Measurements from ENCODE around the gene COQ5. TPM values are rescaled to one million over a fixed set of nuclear protein-coding genes. Genes with fewer than 3 reads are reported as not detected.

COQ5 gene
- total and polyA plus RNA-seq, 2 experiments from 2014 or later = 32.6 to 42.9 TPM

DNA sequence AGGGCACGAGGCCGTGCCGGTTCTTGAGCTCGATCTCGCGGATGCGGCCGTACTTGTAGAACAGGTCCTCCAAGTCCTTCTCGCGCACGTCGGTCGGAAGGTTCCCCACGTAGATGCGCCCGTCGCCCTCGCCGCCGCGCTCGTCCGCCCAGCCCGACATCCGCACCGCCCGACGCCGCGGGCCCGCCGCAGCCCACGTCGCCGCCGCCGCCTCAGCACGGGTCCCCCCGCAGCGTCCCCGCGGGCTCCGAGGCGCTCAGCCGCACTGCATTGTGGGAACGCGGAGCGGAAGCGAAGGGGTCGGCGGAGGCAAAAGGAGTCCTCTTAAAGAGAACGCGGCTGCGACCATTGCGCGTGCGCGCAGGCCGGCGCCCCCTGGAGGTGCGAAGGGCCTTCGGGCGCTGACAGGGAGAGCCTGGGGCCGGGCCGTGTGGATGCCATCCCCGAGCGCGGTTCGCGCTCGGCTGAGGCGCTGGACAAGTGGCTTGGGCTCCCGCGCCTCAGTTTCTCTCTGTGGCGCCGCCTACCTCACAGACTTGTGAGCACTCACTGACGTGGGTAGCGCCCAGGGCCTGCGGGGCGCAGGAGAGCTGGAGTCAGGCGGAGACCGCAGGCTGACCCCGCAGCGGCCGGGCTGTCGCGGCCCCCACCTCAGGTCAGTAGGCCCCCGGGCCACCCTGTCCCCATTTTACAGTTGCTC, 59.4 kb downstream of the COQ5 start, which contains the start of gene SRSF9:
Gene SRSF9, minus strand, starts transcription at position 299 of the 700 bp plus-strand sequence. Its CDS starts 139 bp downstream, at position 160.
- no peaks in the 10 kb centered on the region for H3K9me3 ChIP-seq (ENCODE audit: low read depth)
- H3K4me2 ChIP-seq (ENCODE audit: unreplicated experiment) = peak within 1 kb of the TSS; percentile 94
- H3K36me3 ChIP-seq (ENCODE audit: low read depth) = peaks cover 19% of the 10 kb centered on the region
- peak within 1 kb of the TSS; percentile 89 for H3K9ac ChIP-seq
- H3K27me3 ChIP-seq (replicated peaks; ENCODE audit: insufficient read depth) = no peaks in the 10 kb centered on the region
- peak within 1 kb of the TSS; percentile 97 for H2AFZ ChIP-seq
- TF ChIP-seq EZH2phosphoT487 (IDR thresholded peaks at IDR 0.05; ENCODE audit: insufficient read depth, low read depth) = no peak
- TF ChIP-seq EZH2 (IDR thresholded peaks at IDR 0.05; ENCODE audit: insufficient read depth, poor library complexity, severe bottlenecking) = no peak
- H3K4me3 ChIP-seq = peak within 1 kb of the TSS; percentile 92
- H3K79me2 ChIP-seq (ENCODE audit: insufficient read depth) = peaks cover 91% of the 10 kb centered on the region
- H3F3A ChIP-seq (ENCODE audit: insufficient read depth) = peaks cover 51% of the 10 kb centered on the region
- in situ Hi-C loops (cut with MboI) = no loop called here
- WGBS, 2 experiments (ENCODE audit: low coverage in 1 of 2, low lambda C conversion rate in 2 of 2, missing lambda C conversion rate in 2 of 2) = 1 to 2% methylated on average over 66 to 84 of the region's 88 CpGs
- H3K27ac ChIP-seq = peak within 1 kb of the TSS; percentile 79
- no peaks in the 10 kb centered on the region for H3K9me2 ChIP-seq (ENCODE audit: insufficient read depth)
- H4K20me1 ChIP-seq (ENCODE audit: insufficient read depth) = peaks cover 6% of the 10 kb centered on the region; the same call in 1 of the 2 replicates
- DNase-seq = peak; percentile 98
- peaks cover 40% of the 10 kb centered on the region for H3K4me1 ChIP-seq (ENCODE audit: insufficient read depth)

DNA sequence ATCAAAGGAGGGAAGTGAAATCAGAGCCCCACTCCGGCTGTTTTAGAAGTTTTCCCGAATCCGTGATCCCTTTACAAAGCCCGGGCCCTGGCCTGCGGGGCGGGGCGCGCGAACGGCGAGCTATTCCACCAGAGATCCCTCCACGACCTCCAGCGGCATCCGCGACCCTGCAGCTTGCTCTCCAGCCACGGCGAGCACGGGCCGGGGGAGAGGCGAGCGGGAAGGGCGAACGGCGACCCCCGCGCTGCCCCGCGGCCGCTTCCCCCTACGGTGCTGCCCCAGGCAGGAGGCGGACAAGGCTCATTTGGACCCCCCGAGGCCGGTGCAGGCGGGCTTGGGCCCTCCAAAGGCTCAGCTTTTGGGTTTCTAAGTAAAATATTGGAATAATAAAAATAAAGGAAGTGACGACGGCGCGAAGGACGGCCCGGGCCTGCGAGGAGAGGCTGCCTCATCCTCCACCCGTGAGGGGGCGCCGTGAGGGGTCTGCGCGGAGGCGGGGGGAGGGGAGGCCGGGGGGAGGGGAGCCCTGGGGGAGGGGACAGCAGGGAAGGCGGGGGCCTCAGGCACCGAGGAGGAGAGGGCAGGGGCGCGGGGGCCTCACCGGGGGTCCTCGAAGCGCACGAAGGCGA, 60.0 kb downstream of the COQ5 start:
- H3F3A ChIP-seq (ENCODE audit: insufficient read depth) = peaks cover 50% of the 10 kb centered on the region
- 0 to 1% methylated on average over 17 to 56 of the region's 57 CpGs for WGBS, 2 experiments (ENCODE audit: low coverage in 1 of 2, low lambda C conversion rate in 2 of 2, missing lambda C conversion rate in 2 of 2)
- peak overlapping the region; percentile 92 for H3K4me3 ChIP-seq
- H3K9ac ChIP-seq = peak overlapping the region; percentile 89
- peak; percentile 51 for DNase-seq
- H3K4me1 ChIP-seq (ENCODE audit: insufficient read depth) = peaks cover 33% of the 10 kb centered on the region
- no peaks in the 10 kb centered on the region for H3K9me2 ChIP-seq (ENCODE audit: insufficient read depth)
- peak overlapping the region; percentile 90 for H3K4me2 ChIP-seq (ENCODE audit: unreplicated experiment)
- in situ Hi-C loops (cut with MboI) = no loop called here
- no peaks in the 10 kb centered on the region for H3K27me3 ChIP-seq (replicated peaks; ENCODE audit: insufficient read depth)
- H4K20me1 ChIP-seq (ENCODE audit: insufficient read depth) = peaks cover 6% of the 10 kb centered on the region; the same call in 1 of the 2 replicates
- H2AFZ ChIP-seq = peak overlapping the region; percentile 97
- H3K27ac ChIP-seq = peak overlapping the region; percentile 79
- peaks cover 26% of the 10 kb centered on the region for H3K36me3 ChIP-seq (ENCODE audit: low read depth)
- TF ChIP-seq EZH2phosphoT487 (IDR thresholded peaks at IDR 0.05; ENCODE audit: insufficient read depth, low read depth) (no peak), EZH2 (IDR thresholded peaks at IDR 0.05; ENCODE audit: insufficient read depth, poor library complexity, severe bottlenecking) (no peak)
- H3K9me3 ChIP-seq (ENCODE audit: low read depth) = no peaks in the 10 kb centered on the region
- peaks cover 94% of the 10 kb centered on the region for H3K79me2 ChIP-seq (ENCODE audit: insufficient read depth)

DNA sequence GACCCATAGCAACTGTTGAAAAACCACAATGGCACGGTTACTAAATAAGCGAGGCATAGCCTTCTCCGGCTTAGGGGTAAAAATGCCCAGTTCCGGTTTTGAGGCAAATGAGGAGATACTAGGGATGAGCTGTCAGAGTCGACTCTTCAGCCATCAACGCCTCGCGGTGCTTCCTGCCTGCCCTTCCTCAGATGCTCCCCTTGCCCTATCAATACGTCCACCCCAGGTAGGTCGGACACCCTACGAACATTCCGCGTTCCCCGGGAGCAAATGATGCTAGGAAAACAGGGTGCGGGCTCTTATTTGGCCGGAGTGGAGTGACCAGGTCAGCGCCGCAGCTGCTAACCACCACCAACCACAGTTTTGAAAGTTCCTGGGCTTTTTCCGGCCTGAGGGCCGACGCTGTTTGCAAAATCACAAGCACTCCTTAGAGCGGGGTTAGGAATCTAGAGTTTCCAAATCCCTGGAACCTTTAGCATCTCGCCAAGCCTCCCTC, 60.6 kb downstream of the COQ5 start:
- peaks cover 31% of the 10 kb centered on the region for H3K36me3 ChIP-seq (ENCODE audit: low read depth)
- no peaks in the 10 kb centered on the region for H3K27me3 ChIP-seq (replicated peaks; ENCODE audit: insufficient read depth)
- 0 to 3% methylated on average over 23 of the region's 23 CpGs for WGBS, 2 experiments (ENCODE audit: low coverage in 1 of 2, low lambda C conversion rate in 2 of 2, missing lambda C conversion rate in 2 of 2)
- H3K4me1 ChIP-seq (ENCODE audit: insufficient read depth) = peaks cover 31% of the 10 kb centered on the region
- in situ Hi-C loops (cut with MboI) = no loop called here
- peak overlapping the region; percentile 89 for H3K9ac ChIP-seq
- peaks cover 94% of the 10 kb centered on the region for H3K79me2 ChIP-seq (ENCODE audit: insufficient read depth)
- no peaks in the 10 kb centered on the region for H3K9me2 ChIP-seq (ENCODE audit: insufficient read depth)
- H2AFZ ChIP-seq = peak overlapping the region; percentile 50
- H3K4me2 ChIP-seq (ENCODE audit: unreplicated experiment) = peak overlapping the region; percentile 90
- H3K4me3 ChIP-seq = peak overlapping the region; percentile 92
- peaks cover 47% of the 10 kb centered on the region for H3F3A ChIP-seq (ENCODE audit: insufficient read depth)
- peaks cover 6% of the 10 kb centered on the region; the same call in 1 of the 2 replicates for H4K20me1 ChIP-seq (ENCODE audit: insufficient read depth)
- no peaks in the 10 kb centered on the region for H3K9me3 ChIP-seq (ENCODE audit: low read depth)
- H3K27ac ChIP-seq = peak overlapping the region; percentile 79
- peak; percentile 80 for DNase-seq
- TF ChIP-seq EZH2phosphoT487 (IDR thresholded peaks at IDR 0.05; ENCODE audit: insufficient read depth, low read depth) (no peak), EZH2 (IDR thresholded peaks at IDR 0.05; ENCODE audit: insufficient read depth, poor library complexity, severe bottlenecking) (no peak)

DNA sequence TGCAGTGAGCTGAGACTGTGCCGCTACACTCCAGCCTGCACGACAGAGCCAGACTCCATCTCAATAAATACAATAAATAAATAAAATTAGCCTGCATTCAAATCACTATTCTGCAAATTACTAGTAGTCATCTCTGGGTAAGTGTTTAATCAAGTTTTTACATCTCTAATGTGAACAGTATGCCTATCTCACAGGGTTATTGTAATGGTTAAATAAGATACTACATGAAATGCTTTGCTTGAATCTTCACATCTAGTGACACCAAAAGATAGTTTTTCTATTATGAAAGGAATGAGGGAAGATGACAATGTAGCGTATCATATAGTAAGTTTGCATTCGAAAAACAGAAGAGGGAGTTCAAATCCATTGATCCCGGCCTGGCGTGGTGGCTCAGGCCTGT, 61.5 kb downstream of the COQ5 start:
- TF ChIP-seq EZH2 (IDR thresholded peaks at IDR 0.05; ENCODE audit: insufficient read depth, poor library complexity, severe bottlenecking) (no peak), EZH2phosphoT487 (IDR thresholded peaks at IDR 0.05; ENCODE audit: insufficient read depth, low read depth) (no peak)
- Histone ChIP-seq H2AFZ (no peak overlapping the region), H3K9me2 (ENCODE audit: insufficient read depth) (no peaks in the 10 kb centered on the region), H3K4me2 (ENCODE audit: unreplicated experiment) (peak overlapping the region; percentile 90), H3K27me3 (replicated peaks; ENCODE audit: insufficient read depth) (no peaks in the 10 kb centered on the region), H3F3A (ENCODE audit: insufficient read depth) (peaks cover 45% of the 10 kb centered on the region), H3K4me3 (no peak overlapping the region), H3K79me2 (ENCODE audit: insufficient read depth) (peaks cover 96% of the 10 kb centered on the region), H3K9ac (0 out of 2 replicates have a peak overlapping the region, but pooled peaks have one; percentile 89), H3K27ac (0 out of 2 replicates have a peak overlapping the region, but pooled peaks have one; percentile 16), H4K20me1 (ENCODE audit: insufficient read depth) (peaks cover 6% of the 10 kb centered on the region; the same call in 1 of the 2 replicates), H3K4me1 (ENCODE audit: insufficient read depth) (peaks cover 25% of the 10 kb centered on the region), H3K36me3 (ENCODE audit: low read depth) (peaks cover 39% of the 10 kb centered on the region), H3K9me3 (ENCODE audit: low read depth) (no peaks in the 10 kb centered on the region)
- no peak for DNase-seq
- in situ Hi-C loops (cut with MboI) = no loop called here
- WGBS, 2 experiments (ENCODE audit: low coverage in 1 of 2, low lambda C conversion rate in 2 of 2, missing lambda C conversion rate in 2 of 2) = 91 to 92% methylated on average over 6 of the region's 6 CpGs

Data from GM23248 (cell line).